ENCODE results near the gene RIN2.

The RIN2 gene

GRCh38 chr20:19715986-19716385 lies 42.1 kb upstream of the RIN2 start:
- H3K27ac ChIP-seq, result no peak overlapping the region
- TF ChIP-seq ZFX (IDR thresholded peaks at IDR 0.05) (no peak), CTCF (conservative IDR thresholded peaks at IDR 0.05) (no peak)

GRCh38 chr20:19718880-19719279 lies 39.2 kb upstream of the RIN2 start:
- TF ChIP-seq ZFX (IDR thresholded peaks at IDR 0.05) (no peak), CTCF (conservative IDR thresholded peaks at IDR 0.05) (no peak)
- H3K27ac ChIP-seq, result no peak overlapping the region

GRCh38 chr20:19720991-19721390 lies 37.1 kb upstream of the RIN2 start:
- H3K27ac ChIP-seq, result no peak overlapping the region
- TF ChIP-seq CTCF (conservative IDR thresholded peaks at IDR 0.05) (no peak), ZFX (IDR thresholded peaks at IDR 0.05) (no peak)

GRCh38 chr20:19723051-19723450 lies 35.0 kb upstream of the RIN2 start:
- TF ChIP-seq CTCF (conservative IDR thresholded peaks at IDR 0.05) (no peak), ZFX (IDR thresholded peaks at IDR 0.05) (no peak)
- no peak overlapping the region for H3K27ac ChIP-seq

GRCh38 chr20:19723813-19724430 lies 34.1 kb upstream of the RIN2 start:
- no peak for TF ChIP-seq ZFX (IDR thresholded peaks at IDR 0.05)
- TF ChIP-seq CTCF (conservative IDR thresholded peaks at IDR 0.05), result no peak
- H3K27ac ChIP-seq, result no peak overlapping the region

GRCh38 chr20:19725373-19725772 lies 32.7 kb upstream of the RIN2 start:
- no peak overlapping the region for H3K27ac ChIP-seq
- TF ChIP-seq ZFX (IDR thresholded peaks at IDR 0.05) (no peak), CTCF (conservative IDR thresholded peaks at IDR 0.05) (no peak)

- no peak for TF ChIP-seq ZFX (IDR thresholded peaks at IDR 0.05)
- no peak for TF ChIP-seq CTCF (conservative IDR thresholded peaks at IDR 0.05)
- no peak overlapping the region for H3K27ac ChIP-seq
These were observed 32.1 kb upstream of the RIN2 start for GRCh38 chr20:19725814-19726525.

All from C4-2B (cell line).